Activated CD8-positive, alpha-beta memory T cell treated with anti-CD3 and anti-CD28 coated beads, Interleukin-2, amount 50 U/mL, for 1 hour (primary cell): ENCODE measurements around the gene MACROD2.

Experiments used
- DNase-seq: peaks from one replicate; pipeline ENCODE4 v3.0.0-alpha.2; 2020; ENCODE audit errors: extremely low read depth

MACROD2 gene

GRCh38 chr20:14062786-14063185 is 67.5 kb downstream of the MACROD2 start:
- no peak for DNase-seq

DNA sequence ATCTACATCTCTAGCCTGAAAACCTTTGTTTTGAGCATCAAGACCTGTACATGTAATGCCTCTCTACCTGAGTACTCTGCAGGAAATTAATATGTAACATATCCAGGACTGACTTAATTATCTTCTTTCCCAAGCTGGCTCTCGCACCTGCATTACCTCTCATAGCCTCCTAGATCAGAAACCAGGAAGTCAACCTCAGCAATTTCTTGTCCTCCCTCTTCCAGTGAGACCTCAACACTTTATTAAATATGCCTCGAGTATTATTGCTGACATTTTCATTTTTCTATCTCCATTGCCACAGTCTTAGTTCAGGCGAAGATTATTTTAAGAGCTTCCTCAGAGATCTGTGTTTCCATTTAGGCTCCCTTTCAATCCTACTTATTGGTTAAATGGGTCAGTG is 69.0 kb downstream of the MACROD2 start:
- DNase-seq: no peak

- no peak for DNase-seq
Measured at GRCh38 chr20:14064921-14065320, 69.6 kb downstream of the MACROD2 start.

GRCh38 chr20:14065774-14066173 is 70.5 kb downstream of the MACROD2 start:
- DNase-seq: no peak

DNA sequence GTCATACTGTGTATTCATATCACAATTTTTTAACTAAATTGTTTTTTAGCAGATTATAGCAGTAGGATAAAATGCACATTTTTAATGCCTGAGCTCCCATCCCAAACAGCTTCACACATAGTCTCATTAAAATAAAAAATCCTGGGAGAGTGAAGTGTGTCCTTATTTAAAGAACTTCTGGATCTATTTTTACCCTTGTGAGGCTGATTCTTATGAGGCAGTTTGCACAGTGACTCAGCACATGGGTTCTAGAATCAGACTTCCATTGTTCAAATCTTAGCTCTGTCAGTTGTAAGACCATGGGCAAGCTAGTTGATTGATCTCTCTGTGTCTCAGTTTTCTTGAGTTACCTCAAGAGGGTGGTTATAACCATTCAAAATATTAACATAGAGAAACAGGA is 72.3 kb downstream of the MACROD2 start:
- DNase-seq: no peak

- no peak for DNase-seq
Measured at GRCh38 chr20:14069796-14070195, 74.5 kb downstream of the MACROD2 start.

- DNase-seq: no peak
Measured at GRCh38 chr20:14093652-14094051, 98.3 kb downstream of the MACROD2 start.

- no peak for DNase-seq
Measured at GRCh38 chr20:14098261-14098660, 102.9 kb downstream of the MACROD2 start.

DNA sequence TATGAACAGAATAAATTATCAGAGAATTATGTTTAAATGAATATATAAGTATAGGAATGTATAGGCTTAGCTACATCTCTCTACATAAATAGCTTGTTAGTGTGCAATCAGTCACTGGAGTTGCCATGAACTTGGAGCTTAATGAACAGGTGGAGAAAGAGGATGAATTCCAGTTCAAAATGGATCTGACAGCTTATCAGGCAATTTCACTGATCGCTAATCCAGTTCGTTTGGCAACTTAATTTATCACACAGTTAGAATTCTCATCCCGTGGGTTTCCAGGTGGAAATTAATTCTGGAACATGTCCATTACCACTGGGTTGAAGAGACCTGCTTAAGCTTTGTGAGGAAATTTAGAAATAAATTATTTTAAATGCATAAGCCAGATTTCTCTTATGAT is 118.1 kb downstream of the MACROD2 start:
- DNase-seq: no peak

GRCh38 chr20:14114065-14114704 is 118.9 kb downstream of the MACROD2 start:
- no peak for DNase-seq

- DNase-seq: no peak
Measured at GRCh38 chr20:14116037-14116436, 120.7 kb downstream of the MACROD2 start.

GRCh38 chr20:14117768-14118167 is 122.5 kb downstream of the MACROD2 start:
- DNase-seq: no peak

- no peak for DNase-seq
Measured at GRCh38 chr20:14126856-14127255, 131.5 kb downstream of the MACROD2 start.

DNA sequence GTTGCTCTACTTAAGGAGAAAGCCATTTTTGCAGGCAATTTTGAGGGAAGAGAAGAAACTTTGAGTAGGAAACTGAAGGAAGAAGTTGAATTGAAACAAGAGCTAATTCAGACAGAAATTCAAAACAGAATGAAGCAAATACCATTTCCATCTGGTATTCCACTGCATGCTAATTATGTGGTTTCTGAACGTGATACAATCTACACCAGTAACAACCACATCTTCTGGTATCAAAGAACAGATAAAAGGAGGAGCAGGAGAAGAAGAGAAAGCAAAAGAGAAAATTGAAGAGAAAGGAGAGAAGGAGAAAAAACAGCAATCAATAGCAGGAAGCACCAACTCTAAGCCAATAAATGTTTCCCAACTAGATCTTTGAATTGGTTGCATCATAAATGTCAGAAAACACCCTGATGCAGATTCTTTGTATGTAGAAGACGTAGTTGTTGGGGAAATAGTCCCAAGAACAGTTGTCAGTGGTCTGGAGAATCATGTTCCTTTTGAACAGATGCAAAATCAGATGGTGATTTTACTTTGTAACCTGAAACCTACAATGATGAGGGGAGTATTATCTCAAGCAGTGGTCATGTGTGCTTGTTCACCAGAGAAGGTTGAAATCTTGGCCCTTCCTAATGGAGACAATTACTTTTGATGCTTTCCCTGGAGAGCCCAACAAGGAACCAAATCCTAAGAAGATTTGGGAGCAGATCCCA is 132.4 kb downstream of the MACROD2 start:
- no peak for DNase-seq

- no peak for DNase-seq
Measured at GRCh38 chr20:14134004-14134403, 138.7 kb downstream of the MACROD2 start.

- DNase-seq: no peak
Measured at GRCh38 chr20:14142171-14142570, 146.9 kb downstream of the MACROD2 start.

- no peak for DNase-seq
Measured at GRCh38 chr20:14142964-14143627, 147.8 kb downstream of the MACROD2 start.

GRCh38 chr20:14148042-14148441 is 152.7 kb downstream of the MACROD2 start:
- no peak for DNase-seq

DNA sequence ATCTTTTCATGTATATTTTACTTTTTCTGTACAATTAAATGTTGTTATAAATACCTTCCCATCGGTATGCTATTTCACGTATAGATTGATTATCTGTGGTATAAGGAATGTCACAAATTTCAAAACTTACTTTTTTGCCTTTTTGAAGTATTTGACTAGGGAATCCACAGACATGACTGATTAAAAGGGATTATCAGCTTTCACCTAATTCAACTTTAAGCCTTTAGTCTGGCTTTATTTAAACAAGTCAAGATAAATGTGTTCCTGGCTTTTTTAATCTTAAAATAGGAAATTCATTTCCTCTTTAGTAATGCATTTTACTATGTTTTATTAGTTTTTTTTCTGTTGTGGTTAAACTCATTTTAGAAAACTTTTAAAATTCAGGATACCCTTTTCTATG is 160.0 kb downstream of the MACROD2 start:
- DNase-seq: no peak

GRCh38 chr20:14178528-14178927 is 183.2 kb downstream of the MACROD2 start:
- DNase-seq: no peak

DNA sequence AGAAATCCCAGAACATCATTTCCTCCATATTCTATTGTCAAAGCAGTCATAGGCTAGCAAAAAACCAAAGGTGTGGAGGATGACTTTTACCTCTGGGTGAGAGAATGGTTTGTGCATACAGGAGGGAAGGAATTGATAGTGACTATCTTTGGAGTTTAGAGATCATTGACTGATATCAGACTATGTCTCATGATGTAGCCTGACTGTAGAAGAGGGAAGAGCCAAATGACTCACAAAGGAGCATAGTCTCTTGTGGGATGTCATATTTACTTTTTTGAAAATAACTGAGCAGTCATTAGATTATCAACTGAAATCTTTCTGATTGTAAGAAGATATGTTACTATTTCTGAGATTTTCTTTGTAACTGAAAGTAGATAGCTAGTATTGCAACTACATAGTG is 183.6 kb downstream of the MACROD2 start:
- DNase-seq: no peak

- DNase-seq: no peak
Measured at GRCh38 chr20:14189794-14190402, 194.6 kb downstream of the MACROD2 start.

DNA sequence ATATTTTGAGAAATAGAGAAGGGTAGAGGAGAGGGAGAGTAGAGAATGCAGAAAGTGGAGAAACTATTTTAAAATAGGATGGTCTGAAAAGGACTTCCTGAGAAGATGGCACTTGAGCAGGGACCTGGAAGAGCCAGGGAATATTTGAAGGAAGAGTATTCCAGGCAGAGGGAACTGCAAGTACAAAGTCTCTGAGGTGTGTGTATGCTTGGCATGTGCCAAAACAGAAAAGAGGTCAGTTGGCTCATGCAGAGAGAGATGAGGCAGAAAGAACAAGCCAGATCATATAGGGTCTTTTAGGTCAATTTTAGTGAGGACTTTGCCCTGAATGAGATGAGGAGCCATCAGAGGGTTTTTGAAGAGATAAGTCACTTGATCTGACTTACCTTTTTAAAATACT is 196.2 kb downstream of the MACROD2 start:
- DNase-seq: no peak
